NCI-H1930 (cell line): ENCODE data around the gene LRRC45.
"Not testable (repeated sequence)": the region's sequence is repeated elsewhere in the genome, so short reads cannot be mapped to it uniquely, and the experiment has no call there.

Experiments
- DNase-seq, 2 experiments: peaks; one replicate each; lab custom pipeline; 2025; lab: John Stamatoyannopoulos, UW

The LRRC45 gene

GRCh38 chr17:82022981-82023446 is at the start of gene LRRC45:
Gene LRRC45 (plus strand): TSS chr17:82023305. CDS start chr17:82023644, 339 bp downstream.
- DNase-seq = peak; percentile 100

GRCh38 chr17:81973432-81973831 is 49.7 kb upstream of the LRRC45 start:
- DNase-seq = no peak

- DNase-seq = peak; percentile 17 to 23
Observed at GRCh38 chr17:81976332-81977210, 46.5 kb upstream of the LRRC45 start.

GRCh38 chr17:81977211-81977808 is 45.8 kb upstream of the LRRC45 start, which contains the start of gene ASPSCR1:
Gene ASPSCR1 (plus strand): TSS chr17:81977629. CDS start chr17:81977647, 18 bp downstream.
- peak; percentile 82 to 93 for DNase-seq

- no peak for DNase-seq
Observed at GRCh38 chr17:81978524-81979298, 44.4 kb upstream of the LRRC45 start.

- DNase-seq = no peak
Observed at GRCh38 chr17:81980122-81980521, 43.0 kb upstream of the LRRC45 start.

- DNase-seq = no peak
Observed at GRCh38 chr17:81980707-81981343, 42.3 kb upstream of the LRRC45 start.

- DNase-seq = not testable (repeated sequence)
Observed at GRCh38 chr17:81981511-81981910, 41.6 kb upstream of the LRRC45 start.

GRCh38 chr17:81983011-81983638 is 40.0 kb upstream of the LRRC45 start:
- DNase-seq = no peak

GRCh38 chr17:81983639-81984373 is 39.3 kb upstream of the LRRC45 start:
- no peak for DNase-seq

GRCh38 chr17:81984773-81985410 is 38.2 kb upstream of the LRRC45 start:
- no peak for DNase-seq

GRCh38 chr17:81986606-81987005 is 36.5 kb upstream of the LRRC45 start:
- no peak for DNase-seq

GRCh38 chr17:81987161-81987770 is 35.8 kb upstream of the LRRC45 start:
- no peak for DNase-seq

- DNase-seq = no peak
Observed at GRCh38 chr17:81990836-81991683, 32.0 kb upstream of the LRRC45 start.

- DNase-seq = no peak
Observed at GRCh38 chr17:81991684-81992305, 31.3 kb upstream of the LRRC45 start.

GRCh38 chr17:81992306-81993102 is 30.6 kb upstream of the LRRC45 start:
- DNase-seq = no peak
